MCF 10A (cell line): ENCODE data around the gene FTL. TPM values are rescaled to one million over a fixed set of nuclear protein-coding genes. Genes with fewer than 3 reads are reported as not detected.

ENCODE experiments used
- BruUV-seq: library from RNA; stranded (reverse); fragments of 400-500 nt; replicated peaks from 2 replicates; lab custom pipeline; 2021; lab: Mats Ljungman, UMichigan
- CTCF ChIA-PET: fragments of 300-600 bp; sonication (Branson Sonifier 250); formaldehyde crosslinking; extraction: SDS; loops from one replicate; lab custom pipeline; 2021; ENCODE audit warnings: antibody characterized with exemption, inconsistent platforms; lab: Yijun Ruan, JAX
- POLR2A ChIA-PET: fragments of 300-600, 350-650 bp; sonication (Branson Sonifier 250); formaldehyde crosslinking; extraction: SDS; loops from one replicate; lab custom pipeline; 2020; ENCODE audit warnings: antibody characterized with exemption, inconsistent platforms; lab: Yijun Ruan, JAX
- DNase-seq: peaks from one replicate; pipeline ENCODE4 v3.0.0-alpha.2; 2018; ENCODE audit not compliant: unreplicated experiment
- H3K27ac Mint-ChIP-seq: one replicate; pipeline ENCODE4 v1.8.0; 2022; ENCODE audit warnings: mild to moderate bottlenecking, low read depth, mixed read lengths; ENCODE audit not compliant: unreplicated experiment
- H3K27me3 Mint-ChIP-seq: one replicate; pipeline ENCODE4 v1.8.0; 2022; ENCODE audit warnings: mixed read lengths; ENCODE audit not compliant: insufficient read depth, unreplicated experiment
- H3K36me3 Mint-ChIP-seq: one replicate; pipeline ENCODE4 v1.8.0; 2022; ENCODE audit warnings: mild to moderate bottlenecking, moderate library complexity, mixed read lengths; ENCODE audit not compliant: insufficient read depth, unreplicated experiment
- H3K4me1 Mint-ChIP-seq: one replicate; pipeline ENCODE4 v1.8.0; 2022; ENCODE audit warnings: mixed read lengths; ENCODE audit not compliant: insufficient read depth, unreplicated experiment
- H3K4me3 Mint-ChIP-seq: one replicate; pipeline ENCODE4 v1.8.0; 2022; ENCODE audit warnings: mild to moderate bottlenecking, moderate library complexity, mixed read lengths; ENCODE audit not compliant: unreplicated experiment
- H3K9me3 Mint-ChIP-seq: one replicate; pipeline ENCODE4 v1.8.0; 2022; ENCODE audit warnings: mixed read lengths; ENCODE audit not compliant: unreplicated experiment
- CTCF ChIP-seq: fragments of 200-600 bp; IDR thresholded peaks from one replicate; pipeline ENCODE4 v1.8.0; 2022; ENCODE audit warnings: antibody characterized with exemption, mild to moderate bottlenecking; ENCODE audit not compliant: unreplicated experiment
- intact Hi-C: fragments of 100-400 bp; cut with micrococcal nuclease; formaldehyde crosslinking; loops from 2 replicates; pipeline ENCODE4 v1.14.1; 2022
- total RNA-seq: library from RNA; stranded (reverse); gene quantifications from 2 replicates; pipeline ENCODE4 v1.2.3, GENCODE V29; 2022

Gene FTL
- total RNA-seq, 1 experiment from 2014 or later = 275 TPM

- no TSS peak for BruUV-seq
- CTCF ChIA-PET = interaction anchor here (0.6 kb wide), 1 partner anchor 336 kb away, joined by 3 read pairs; no protein-coding TSS in a partner anchor
- peaks cover 69% of the 10 kb centered on the region for H3K36me3 Mint-ChIP-seq
Measured at GRCh38 chr19:49011194-49011593, 46.1 kb downstream of the FTL start.

GRCh38 chr19:49014123-49014869, 49.2 kb downstream of the FTL start:
- no peak for DNase-seq
- no peak for TF ChIP-seq CTCF
- CTCF ChIA-PET = interaction anchor here (0.6 to 3.0 kb wide), 4 partner anchors 12 to 59 kb away, joined by 3 to 17 read pairs (median 8); no protein-coding TSS in a partner anchor
- BruUV-seq = no TSS peak
- H3K36me3 Mint-ChIP-seq = peaks cover 65% of the 10 kb centered on the region
- H3K27me3 Mint-ChIP-seq = no peaks in the 10 kb centered on the region
- no peak overlapping the region for H3K4me3 Mint-ChIP-seq
- H3K9me3 Mint-ChIP-seq = no peaks in the 10 kb centered on the region
- H3K4me1 Mint-ChIP-seq = peaks cover 5% of the 10 kb centered on the region
- intact Hi-C loops = no loop called here
- POLR2A ChIA-PET = interaction anchor here (0.9 kb wide), 1 partner anchor 84 kb away, joined by 4 read pairs; no protein-coding TSS in a partner anchor
- no peak overlapping the region for H3K27ac Mint-ChIP-seq

More at GRCh38 chr19:49011194-49011593, 46.1 kb downstream of the FTL start:
- Mint-ChIP-seq H3K27ac (no peak overlapping the region), H3K4me3 (no peak overlapping the region), H3K4me1 (no peaks in the 10 kb centered on the region), H3K9me3 (no peaks in the 10 kb centered on the region), H3K27me3 (no peaks in the 10 kb centered on the region)
- intact Hi-C loops = no loop called here
- no peak for DNase-seq
- no peak for TF ChIP-seq CTCF
- POLR2A ChIA-PET = no interaction called here

- TSS peak; percentile 14 for BruUV-seq
- Mint-ChIP-seq H3K27me3 (no peaks in the 10 kb centered on the region), H3K4me1 (peaks cover 8% of the 10 kb centered on the region), H3K4me3 (no peak overlapping the region), H3K27ac (no peak overlapping the region), H3K9me3 (no peaks in the 10 kb centered on the region), H3K36me3 (peaks cover 60% of the 10 kb centered on the region)
- TF ChIP-seq CTCF = no peak
- no peak for DNase-seq
- ChIA-PET CTCF (no interaction called here), POLR2A (no interaction called here)
- intact Hi-C loops = no loop called here
Measured at GRCh38 chr19:49014870-49015255, 49.8 kb downstream of the FTL start.

- BruUV-seq = no TSS peak
- ChIA-PET POLR2A (interaction anchor here (0.6 kb wide), 1 partner anchor 41 kb away, joined by 3 read pairs; the partner anchor contains the start of gene CGB7), CTCF (interaction anchor here (0.6 to 1.1 kb wide), 2 partner anchors 16 to 51 kb away, joined by 4 read pairs; no protein-coding TSS in a partner anchor)
- no peak for TF ChIP-seq CTCF
- peaks cover 46% of the 10 kb centered on the region for H3K36me3 Mint-ChIP-seq
- H3K27me3 Mint-ChIP-seq = no peaks in the 10 kb centered on the region
- no peak for DNase-seq
- no peak overlapping the region for H3K27ac Mint-ChIP-seq
- no peaks in the 10 kb centered on the region for H3K9me3 Mint-ChIP-seq
- intact Hi-C loops = no loop called here
- no peak overlapping the region for H3K4me3 Mint-ChIP-seq
- H3K4me1 Mint-ChIP-seq = peaks cover 13% of the 10 kb centered on the region
Measured at GRCh38 chr19:49016067-49016839, 51.1 kb downstream of the FTL start.
